KBM-7 (cell line): ENCODE measurements around the gene ARHGAP44.

Experiments
- DNase-seq: peaks from one replicate; pipeline ENCODE4 v3.0.0-alpha.2; 2015
- in situ Hi-C: fragments of 300-500 bp; cut with MboI; formaldehyde crosslinking; loops from 2 replicates; pipeline ENCODE4 v1.14.3; 2020; ENCODE audit warnings: low sequenced_read_pairs, low pct_unique_long_range_greater_than_20kb, mixed read lengths

Gene ARHGAP44

GRCh38 chr17:13003454-13003851 is 214.2 kb downstream of the ARHGAP44 start:
- DNase-seq: no peak
- in situ Hi-C loops: no loop called here

GRCh38 chr17:13003927-13004326 is 214.6 kb downstream of the ARHGAP44 start:
- no peak for DNase-seq
- in situ Hi-C loops: no loop called here

GRCh38 chr17:13004336-13004735 is 215.0 kb downstream of the ARHGAP44 start:
- in situ Hi-C loops: no loop called here
- DNase-seq: no peak

- in situ Hi-C loops: no loop called here
These were observed 216.2 kb downstream of the ARHGAP44 start for GRCh38 chr17:13005530-13005929.

GRCh38 chr17:13008461-13008860 is 219.2 kb downstream of the ARHGAP44 start:
- in situ Hi-C loops: no loop called here

More at GRCh38 chr17:13005530-13005929, 216.2 kb downstream of the ARHGAP44 start:
- no peak for DNase-seq

GRCh38 chr17:13010959-13011358 is 221.7 kb downstream of the ARHGAP44 start:
- no peak for DNase-seq
- in situ Hi-C loops: no loop called here

More at GRCh38 chr17:13008461-13008860, 219.2 kb downstream of the ARHGAP44 start:
- no peak for DNase-seq

GRCh38 chr17:13014801-13015200 is 225.5 kb downstream of the ARHGAP44 start:
- in situ Hi-C loops: no loop called here
- DNase-seq: no peak

GRCh38 chr17:13016881-13017654 is 227.8 kb downstream of the ARHGAP44 start:
- no peak for DNase-seq
- in situ Hi-C loops: no loop called here

- DNase-seq: peak; percentile 99
- in situ Hi-C loops: no loop called here
These were observed 228.6 kb downstream of the ARHGAP44 start, which contains the start of gene ELAC2 for GRCh38 chr17:13017655-13018459. Gene ELAC2 (minus strand): TSS chr17:13018027. CDS start chr17:13017947, 80 bp downstream.

GRCh38 chr17:13024016-13024415 is 234.7 kb downstream of the ARHGAP44 start:
- in situ Hi-C loops: no loop called here
- DNase-seq: no peak

GRCh38 chr17:13024526-13025257 is 235.4 kb downstream of the ARHGAP44 start:
- DNase-seq: peak; percentile 80
- in situ Hi-C loops: no loop called here

GRCh38 chr17:13025258-13025627 is 235.9 kb downstream of the ARHGAP44 start:
- in situ Hi-C loops: no loop called here
- DNase-seq: no peak

GRCh38 chr17:13025687-13026086 is 236.4 kb downstream of the ARHGAP44 start:
- in situ Hi-C loops: no loop called here
- DNase-seq: no peak

GRCh38 chr17:13027246-13027645 is 237.9 kb downstream of the ARHGAP44 start:
- in situ Hi-C loops: no loop called here
- no peak for DNase-seq

- in situ Hi-C loops: no loop called here
- no peak for DNase-seq
These were observed 240.0 kb downstream of the ARHGAP44 start for GRCh38 chr17:13029340-13029739.

GRCh38 chr17:13030056-13030455 is 240.8 kb downstream of the ARHGAP44 start:
- no peak for DNase-seq
- in situ Hi-C loops: no loop called here

GRCh38 chr17:13030459-13031300 is 241.4 kb downstream of the ARHGAP44 start:
- in situ Hi-C loops: no loop called here
- DNase-seq: peak; percentile 83

- peak; percentile 73 for DNase-seq
- in situ Hi-C loops: no loop called here
These were observed 242.5 kb downstream of the ARHGAP44 start for GRCh38 chr17:13031718-13032350.
